Iris pigment epithelial cell (primary cell): ENCODE results near the gene DPH5.
A peak's percentile ranks its signal among the peaks of the same experiment; 100 is the strongest.
"Not testable (repeated sequence)": the region's sequence is repeated elsewhere in the genome, so short reads cannot be mapped to it uniquely, and the experiment has no call there.

Experiments
- DNase-seq: peaks from one replicate; pipeline ENCODE4 v3.0.0-alpha.2; 2011; ENCODE audit warnings: low read depth

DPH5 gene

DNA sequence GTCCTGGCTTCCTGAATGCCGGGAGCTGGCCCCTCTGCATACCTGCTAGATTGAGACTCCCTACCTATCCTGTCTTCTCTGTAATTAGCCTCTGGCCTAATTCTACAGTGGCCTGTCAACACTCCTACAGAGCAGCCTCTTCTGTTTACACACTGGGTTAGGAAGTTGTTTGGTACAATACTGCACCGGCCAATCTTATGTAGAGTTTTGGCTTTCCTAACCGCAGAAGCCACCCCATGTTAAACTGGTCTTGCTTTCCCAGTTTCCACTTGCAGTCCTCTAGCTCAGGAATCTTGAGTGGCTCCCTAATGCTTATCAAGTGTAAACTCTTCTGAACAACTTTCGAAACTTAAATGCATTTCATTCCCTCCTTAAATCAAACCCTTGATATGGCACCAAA lies 42.8 kb downstream of the DPH5 start:
- no peak for DNase-seq

DNA sequence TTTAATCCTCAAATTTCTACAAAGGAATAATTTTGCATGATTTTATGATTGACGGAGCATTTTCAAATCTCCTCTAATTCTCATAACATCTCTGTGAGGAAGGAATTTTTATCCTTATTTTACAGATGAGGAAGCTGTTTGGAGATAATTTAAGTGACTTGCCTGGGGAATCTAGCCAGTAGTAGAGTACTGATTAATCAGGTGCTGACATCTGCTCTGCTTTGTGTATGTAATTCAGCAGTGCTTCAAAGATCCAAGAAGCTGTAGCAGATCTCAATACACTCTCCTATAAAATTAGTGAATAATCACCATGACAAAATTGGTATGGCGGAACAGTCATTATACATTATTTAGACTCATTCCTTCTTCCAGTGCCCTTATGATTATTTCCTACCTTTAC lies 46.0 kb downstream of the DPH5 start:
- no peak for DNase-seq

DNA sequence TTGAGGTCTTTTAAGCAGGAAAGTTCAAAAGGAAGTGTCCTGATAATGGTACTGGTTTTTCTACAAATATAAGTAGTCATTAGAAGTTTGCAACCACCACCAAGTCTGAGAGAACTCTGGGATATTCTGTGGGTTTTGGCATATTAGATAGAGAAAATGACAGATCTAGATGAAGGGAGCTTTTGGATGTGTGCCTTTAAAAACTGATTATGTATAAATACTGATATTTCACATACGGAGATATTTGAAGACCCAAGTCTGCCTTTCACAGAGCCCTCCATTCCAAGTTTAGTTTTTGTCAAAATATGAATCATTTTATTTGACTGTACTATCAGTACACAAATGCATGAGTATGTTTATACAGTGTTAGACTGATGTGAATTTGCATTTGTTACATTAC lies 48.6 kb downstream of the DPH5 start:
- no peak for DNase-seq

DNA sequence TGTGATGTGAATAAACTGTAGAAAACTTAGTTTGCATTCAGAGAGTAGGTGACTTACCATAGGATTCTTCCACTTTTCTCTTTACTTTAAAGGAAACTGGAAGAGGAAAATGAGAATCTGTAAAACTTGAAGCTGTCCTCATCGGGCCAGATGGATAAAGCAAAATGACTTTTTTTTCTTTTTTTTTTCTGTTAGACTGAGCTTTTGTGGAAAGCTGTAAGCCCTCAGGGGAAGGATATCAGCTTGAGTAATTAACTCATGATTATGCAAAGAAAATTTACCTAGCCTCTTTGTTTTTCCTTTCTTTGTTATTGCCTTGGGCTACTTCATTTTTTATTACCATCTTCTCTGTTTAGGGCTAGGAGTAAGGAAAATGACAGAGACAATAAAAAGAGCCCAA lies 53.4 kb downstream of the DPH5 start:
- no peak for DNase-seq

DNA sequence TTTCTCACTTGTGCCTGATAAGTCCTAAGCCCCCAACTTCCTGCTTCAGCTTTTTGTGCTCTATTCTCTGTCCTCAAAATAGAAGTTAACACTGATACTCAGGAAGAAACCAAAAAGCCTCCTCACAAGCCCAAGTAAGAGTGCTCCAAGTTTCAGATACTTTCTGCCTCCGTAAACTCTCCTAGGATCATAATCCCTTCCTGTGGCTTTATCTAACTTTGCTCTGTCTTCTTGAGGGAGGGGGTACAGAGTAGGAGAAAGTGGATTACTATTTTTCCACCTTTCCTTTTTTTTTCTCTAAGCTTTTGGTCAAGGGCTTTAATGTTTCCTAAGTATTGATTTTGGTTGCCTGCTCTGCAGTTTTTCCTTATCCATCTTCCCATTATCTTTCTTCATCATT lies 54.6 kb downstream of the DPH5 start:
- DNase-seq, result no peak

DNA sequence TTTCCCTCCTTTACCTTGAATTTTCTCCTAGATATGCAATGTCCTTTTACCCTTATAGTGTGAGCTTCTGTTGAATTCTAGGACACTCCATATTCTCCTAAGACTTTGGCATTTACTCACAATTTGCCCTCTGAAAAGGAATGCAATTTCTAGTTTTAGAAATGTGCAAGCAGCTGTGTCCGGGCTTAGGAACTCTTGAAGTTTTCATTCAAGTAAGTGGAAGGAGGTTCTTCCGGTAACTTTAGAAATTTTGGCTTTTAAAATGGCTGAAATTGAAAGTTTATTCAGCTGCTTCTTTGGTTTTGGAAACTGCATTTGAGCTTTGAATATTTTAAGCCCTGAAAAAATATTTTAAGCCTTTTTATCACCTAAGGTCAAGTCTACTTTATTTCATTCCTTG lies 56.3 kb downstream of the DPH5 start:
- DNase-seq, result no peak

DNA sequence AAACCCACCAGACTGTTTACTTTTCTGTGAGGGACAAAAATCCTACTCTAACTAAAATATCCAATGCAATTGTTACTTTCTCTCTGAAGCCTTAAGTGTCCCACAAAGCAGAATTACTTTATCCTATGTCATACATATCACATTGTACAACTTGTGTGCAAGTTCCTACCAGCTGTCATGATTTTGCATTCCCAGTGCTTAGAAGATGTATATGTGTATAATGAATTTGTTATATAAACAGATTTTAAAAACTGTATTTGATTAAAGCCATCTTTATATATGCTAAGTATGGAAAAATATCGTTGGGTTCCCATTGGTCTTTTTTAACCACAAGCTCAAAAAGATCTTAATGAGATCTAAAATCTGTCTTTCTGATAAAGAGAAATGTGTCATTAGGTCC lies 57.0 kb downstream of the DPH5 start:
- DNase-seq, result no peak

DNA sequence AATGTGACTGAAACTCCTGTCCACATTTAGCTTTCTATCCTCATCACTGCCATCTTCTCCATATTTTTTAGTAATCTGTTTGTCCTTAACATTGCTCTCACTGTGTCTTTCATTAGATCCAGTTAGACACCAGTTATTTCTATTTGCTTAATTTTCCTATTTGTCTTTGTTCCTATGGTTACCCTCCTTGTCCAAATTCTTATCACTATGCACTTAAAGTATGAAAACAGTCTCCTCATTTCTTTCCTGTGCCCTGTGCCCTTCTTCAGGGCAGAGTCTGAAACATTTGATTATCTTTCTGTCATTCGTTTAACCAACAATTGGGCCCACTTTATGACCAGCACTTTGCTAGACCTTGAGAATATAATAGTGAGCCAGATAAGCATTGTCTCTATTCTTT lies 65.5 kb downstream of the DPH5 start:
- no peak for DNase-seq

DNA sequence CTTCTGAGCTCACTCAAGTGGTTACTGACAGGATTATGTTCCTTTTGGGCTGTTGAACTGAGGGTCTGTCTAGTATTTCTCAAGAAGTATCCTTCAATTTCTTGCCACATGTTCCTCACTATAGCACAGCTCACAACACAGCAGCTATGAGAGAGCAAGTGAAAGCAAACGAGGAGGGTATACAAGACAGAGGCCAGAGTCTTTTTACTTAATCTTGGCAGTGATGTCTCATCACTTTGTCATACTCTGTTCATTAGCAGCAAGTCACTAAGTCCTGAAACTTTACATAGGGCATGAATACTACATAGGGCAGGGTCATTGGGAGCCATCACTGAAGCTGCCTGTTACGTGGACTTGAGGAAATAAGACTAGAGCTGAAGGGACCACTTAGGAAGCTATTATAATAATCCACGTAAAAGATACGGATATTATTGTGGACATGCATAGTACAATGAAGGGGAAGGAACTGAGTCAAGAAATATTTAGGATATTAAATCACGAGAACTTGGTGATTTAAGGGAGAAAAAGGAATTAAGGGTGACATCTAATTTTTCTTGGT lies 66.0 kb downstream of the DPH5 start:
- DNase-seq, result peak; percentile 21

DNA sequence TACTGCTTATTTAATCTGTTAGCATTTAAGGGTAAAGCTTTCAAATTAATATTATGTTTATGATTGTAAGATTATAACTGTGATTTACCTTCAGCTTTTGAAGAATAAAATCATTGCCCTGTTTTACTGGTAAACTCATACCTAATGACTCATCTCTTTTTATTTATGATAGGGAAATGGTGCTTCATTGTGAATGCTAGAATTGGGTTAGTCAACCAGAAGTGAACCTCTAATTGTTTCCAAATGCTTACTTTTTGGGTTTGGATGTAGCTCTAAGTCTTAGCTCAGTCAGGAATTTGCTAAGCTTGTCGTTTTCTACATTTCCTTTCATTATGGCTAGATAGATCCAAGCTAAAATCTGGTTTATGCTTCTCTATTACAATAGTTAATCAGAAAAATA lies 70.3 kb downstream of the DPH5 start:
- DNase-seq, result peak; percentile 85

DNA sequence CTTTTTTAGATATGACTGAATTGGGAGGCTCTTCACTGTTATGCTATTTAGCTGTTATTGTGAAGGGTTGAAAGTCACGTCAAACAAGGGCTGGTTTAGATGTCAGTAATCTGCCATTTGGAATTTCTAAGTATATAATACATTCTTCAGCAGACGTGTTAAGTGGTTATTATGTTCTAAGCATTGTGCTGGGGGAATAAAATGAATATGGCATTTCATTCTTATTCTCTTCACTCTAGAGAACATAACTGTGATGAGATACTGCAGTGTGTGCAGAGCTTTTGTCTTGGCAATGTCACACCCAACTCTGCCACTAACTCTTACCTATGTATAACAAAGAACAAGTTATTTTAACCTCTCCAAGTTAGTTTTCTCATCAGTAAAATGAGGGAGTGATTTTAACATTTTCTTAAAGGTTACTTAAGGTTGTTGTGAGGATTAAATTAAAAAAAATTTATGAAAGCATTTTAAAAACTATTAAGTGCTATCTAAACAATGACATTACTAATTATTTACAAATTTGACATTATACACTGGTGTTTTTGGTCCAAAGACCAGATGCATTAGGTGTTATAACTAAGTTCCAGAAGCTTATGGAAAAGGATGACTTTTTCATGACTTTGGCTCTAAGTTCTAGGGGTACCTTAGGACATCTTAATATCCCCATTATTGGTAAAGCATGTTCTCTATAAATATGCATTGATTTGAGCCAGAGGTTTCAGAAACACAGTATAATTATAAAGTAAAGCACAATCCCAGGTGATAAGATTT lies 71.4 kb downstream of the DPH5 start:
- DNase-seq, result no peak

DNA sequence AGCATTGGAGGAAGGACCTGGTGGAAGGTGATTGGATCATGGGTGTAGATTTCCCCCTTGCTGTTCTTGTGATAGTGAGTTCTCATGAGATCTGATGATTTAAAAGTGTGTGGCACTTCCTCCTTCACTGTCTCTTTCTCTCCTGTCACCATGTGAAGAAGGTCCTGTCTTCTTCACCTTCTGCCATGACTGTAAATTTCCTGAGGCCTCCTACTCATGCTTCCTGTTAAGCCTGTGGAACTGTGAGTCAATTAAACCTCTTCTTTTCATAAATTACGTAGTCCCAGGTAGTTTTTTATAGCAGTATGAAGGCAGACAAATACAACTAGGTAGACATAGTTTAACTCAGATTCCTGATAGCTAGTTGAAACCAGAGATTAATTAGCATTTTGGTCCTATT lies 72.6 kb downstream of the DPH5 start:
- DNase-seq, result not testable (repeated sequence)

DNA sequence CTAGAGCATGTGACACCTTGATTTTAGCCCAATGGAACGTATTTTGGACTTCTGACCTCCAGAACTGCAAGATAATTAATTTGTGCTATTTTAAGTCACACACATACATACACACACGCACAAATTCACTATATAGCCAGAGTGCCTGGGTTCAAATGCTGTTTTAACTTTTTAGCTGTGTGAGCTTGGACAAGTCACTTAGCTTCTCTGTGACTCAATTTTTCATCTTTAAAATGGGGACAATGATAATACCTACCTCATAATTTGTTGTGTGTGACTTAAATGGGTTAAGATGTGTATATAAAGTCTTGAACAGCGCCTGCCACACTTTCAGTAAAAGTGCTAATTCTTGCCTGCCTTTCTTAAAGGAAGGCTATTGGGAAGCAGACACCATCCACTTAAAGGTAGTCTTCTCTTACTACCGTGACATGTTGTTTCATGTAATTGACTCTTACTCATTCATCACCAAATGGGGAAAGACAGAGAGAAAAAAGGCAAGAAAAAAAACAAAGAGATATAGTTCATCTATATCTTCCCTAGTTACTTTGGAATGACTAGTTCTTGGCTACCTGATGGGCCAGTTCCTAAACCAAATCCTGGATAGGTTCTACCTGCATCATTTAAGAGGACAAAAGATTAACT lies 73.4 kb downstream of the DPH5 start:
- no peak for DNase-seq

DNA sequence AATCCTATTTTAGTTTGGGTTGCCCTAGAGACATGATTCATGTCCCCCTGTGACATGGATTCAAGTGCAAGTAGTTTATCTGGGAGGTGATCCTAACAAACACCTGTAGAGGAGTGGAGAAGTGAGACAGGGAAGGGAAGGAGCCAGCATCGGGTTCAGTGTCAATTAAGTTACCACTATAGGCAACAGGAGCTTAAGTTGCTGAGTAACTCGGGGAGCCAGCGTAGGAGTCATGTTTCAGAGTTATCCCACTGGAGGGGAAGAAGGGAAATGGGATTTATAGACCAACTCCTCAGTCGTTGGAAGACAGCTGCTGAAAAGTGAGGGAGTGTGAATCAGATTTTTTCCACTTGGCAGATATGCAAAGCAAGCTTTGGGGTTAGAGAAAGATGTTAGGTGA lies 74.8 kb downstream of the DPH5 start:
- DNase-seq, result peak; percentile 73

DNA sequence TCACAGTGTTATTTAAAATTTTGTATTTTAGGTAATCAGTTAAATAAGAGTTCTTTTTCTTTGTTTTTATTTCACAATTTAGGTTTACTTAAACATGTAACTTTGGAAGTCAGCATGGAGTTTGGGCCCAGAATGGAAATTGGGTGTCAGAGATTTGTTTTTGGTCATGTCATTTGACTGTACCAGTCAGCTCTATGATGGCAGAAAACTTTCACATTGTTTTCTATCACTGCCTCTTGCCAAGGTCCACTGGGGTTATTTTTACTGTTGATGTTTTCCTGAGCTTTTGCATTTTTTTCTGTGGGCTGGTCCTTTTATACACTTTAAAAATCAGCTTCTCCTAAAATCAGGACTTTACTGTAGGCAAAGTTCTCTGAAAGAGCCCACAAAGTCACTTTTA lies 75.2 kb downstream of the DPH5 start:
- no peak for DNase-seq

DNA sequence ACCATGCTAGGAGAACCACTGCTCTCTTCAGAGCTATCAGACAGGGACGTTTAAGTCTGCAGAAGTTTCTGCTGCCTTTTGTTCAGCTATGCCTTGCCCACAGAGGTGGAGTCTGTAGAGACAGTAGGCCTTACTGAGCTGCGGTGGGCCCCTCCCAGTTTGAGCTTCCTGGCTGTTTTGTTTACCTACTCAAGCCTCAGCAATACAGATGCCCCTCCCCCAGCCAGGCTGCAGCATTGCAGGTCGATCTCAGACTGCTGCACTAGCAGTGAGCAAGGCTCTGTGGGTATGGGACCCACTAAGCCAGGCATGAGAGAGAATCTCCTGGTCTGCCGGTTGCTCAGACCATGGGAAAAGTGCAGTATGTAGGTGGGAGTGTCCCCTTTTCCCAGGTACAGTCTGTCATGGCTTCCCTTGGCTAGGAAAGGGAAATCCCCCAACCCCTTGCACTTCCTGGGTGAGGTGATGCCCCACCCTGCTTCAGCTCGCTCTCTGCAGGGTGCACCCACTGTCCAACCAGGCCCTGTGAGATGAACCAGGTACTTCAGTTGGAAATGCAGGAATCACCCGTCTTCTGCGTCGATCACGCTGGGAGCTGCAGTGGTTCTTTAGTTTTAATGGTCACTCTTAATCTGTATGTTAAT lies 75.9 kb downstream of the DPH5 start:
- DNase-seq, result peak; percentile 45

DNA sequence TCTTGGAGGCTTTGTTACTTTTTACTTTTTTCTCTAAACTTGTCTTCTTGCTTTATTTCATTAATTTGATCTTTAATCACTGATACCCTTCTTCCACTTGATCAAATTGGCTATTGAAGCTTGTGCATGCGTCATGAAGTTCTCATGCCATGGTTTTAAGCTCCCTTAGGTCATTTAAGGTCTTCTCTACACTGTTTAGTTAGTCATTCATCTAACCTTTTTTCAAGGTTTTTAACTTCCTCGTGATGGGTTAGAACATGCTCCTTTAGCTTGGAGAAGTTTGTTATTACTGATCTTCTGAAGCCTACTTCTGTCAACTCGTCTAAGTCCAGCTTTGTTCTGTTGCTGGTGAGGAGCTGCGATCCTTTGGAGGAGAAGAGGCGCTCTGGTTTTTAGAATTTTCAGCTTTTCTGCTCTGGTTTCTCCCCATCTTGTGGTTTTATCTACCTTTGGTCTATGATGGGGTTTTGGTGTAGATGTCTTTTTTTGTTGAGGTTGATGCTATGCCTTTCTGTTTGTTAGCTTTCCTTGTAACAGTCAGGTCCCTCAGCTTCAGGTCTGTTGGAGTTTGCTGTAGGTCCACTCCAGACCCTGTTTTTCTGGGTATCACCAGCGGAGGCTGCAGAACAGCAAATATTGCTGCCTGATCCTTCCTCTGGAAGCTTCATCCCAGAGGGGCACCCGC lies 76.7 kb downstream of the DPH5 start:
- not testable (repeated sequence) for DNase-seq

DNA sequence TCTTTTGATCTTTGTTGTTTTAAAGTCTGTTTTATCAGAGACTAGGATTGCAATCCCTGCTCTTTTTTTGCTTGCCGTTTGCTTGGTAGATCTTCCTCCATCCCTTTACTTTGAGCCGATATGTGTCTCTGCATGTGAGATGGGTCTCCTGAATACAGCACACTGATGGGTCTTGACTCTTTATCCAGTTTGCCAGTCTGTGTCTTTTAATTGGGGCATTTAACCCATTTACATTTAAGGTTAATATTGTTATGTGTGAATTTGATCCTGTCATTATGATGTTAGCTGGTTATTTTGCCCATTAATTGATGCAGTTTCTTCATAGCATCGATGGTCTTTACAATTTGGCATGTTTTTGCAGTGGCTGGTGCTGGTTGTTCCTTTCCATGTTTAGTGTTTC lies 77.8 kb downstream of the DPH5 start:
- DNase-seq, result not testable (repeated sequence)

DNA sequence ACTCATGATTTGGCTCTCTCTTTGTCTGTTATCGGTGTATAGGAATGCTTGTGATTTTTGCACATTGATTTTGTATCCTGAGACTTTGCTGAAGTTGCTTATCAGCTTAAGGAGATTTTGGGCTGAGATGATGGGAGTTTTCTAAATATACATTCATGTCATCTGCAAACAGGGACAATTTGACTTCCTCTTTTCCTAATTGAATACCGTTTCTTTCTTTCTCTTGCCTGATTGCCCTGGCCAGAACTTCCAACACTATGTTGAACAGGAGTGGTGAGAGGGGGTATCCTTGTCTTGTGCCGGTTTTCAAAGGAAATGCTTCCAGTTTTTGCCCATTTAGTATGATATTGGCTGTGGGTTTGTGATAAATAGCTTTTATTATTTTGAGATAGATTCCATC lies 79.5 kb downstream of the DPH5 start:
- DNase-seq, result not testable (repeated sequence)

DNA sequence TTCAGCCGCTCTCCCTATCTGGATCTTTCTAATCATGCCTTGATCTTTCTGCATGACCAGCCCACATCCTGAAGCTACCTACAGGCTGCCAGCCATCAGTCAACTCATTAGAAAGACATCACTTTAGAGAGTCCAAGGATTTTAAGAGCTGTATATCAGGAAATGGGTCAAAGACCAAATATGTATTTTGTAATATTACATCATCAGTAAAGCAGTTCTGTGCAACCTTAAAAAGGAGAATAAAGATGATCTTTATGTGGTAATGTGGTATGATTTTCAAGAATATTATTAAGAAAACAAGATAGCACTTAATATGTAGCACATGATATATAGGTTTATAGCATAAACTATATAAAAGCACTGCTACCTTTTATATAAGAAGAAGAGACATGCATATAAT lies 82.1 kb downstream of the DPH5 start:
- peak; percentile 38 for DNase-seq

DNA sequence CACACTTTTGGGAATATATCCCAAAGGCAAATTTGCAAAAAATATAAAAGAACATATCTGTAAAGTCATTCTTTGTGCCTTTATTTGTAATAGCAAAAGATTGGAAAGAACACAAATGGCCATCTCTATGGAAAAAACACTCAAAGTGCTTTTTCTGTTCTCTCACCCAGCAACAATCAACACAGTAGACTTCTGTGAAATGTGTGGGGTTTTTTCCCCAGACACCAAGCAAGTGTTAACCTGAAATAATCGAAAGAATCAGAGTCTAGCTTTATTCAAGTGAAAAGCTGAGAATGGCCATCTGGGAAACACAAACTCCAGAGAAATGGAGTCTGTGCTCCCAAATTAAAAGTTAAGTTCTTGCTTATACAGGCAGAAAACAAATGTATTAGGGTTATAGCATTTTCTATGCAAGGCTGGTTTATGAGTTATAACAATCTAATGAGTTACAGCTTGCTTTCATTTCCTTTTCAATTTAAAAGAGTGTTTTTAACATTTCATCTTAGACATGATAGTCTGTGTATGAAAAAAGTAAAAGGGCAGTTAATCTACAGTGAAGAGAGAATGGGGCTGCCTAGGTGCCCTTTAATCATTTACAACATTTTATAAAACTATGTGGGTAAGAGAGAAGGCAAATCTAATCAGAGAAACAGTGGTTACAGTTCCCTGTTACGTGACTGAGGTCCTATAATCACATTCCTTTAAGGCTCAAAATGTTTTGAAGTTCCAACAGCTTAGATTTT lies 83.1 kb downstream of the DPH5 start:
- DNase-seq, result no peak
